ENCODE data around the gene OR8G1. TPM values are rescaled to one million over a fixed set of nuclear protein-coding genes. Genes with fewer than 3 reads are reported as not detected.

Gene OR8G1
- total and polyA plus RNA-seq, 9 of the 15 experiments (the other 6 are each of a cell fraction or from before 2014, with no cell fraction given): 0.03 to 1.4 (median 0.51) TPM; not detected in 1

DNA sequence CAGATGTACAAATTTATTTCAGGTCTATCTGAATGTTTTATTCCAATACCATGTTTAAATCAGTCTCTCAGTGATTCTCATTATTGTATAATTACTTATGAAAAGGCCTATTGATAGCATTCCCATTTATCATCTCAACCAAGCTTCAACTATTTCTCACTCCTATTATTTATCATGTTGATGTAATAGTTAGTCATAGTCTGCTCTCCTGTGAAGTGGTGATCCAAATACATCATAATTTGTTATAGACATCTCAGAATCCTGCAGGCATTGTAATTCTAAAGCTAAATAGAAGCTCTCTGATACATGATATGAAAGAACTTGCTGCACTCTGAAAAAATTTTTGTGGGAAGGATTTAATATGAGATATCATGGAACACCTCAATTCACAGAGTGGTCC is 21.8 kb upstream of the OR8G1 start:
- Histone ChIP-seq H3K9me3 (replicated peaks; ENCODE audit: control insufficient read depth, insufficient read depth, low read depth, low read length) (no peaks in the 10 kb centered on the region), H3K36me3 (ENCODE audit: control insufficient read depth, insufficient read depth, low read length) (no peaks in the 10 kb centered on the region), H3K27me3 (ENCODE audit: control insufficient read depth in 2 of 2, insufficient read depth in 2 of 2, low read length in 2 of 2) (no peaks in the 10 kb centered on the region), H3K4me2 (ENCODE audit: insufficient read depth, low read length) (no peak overlapping the region), H3K79me2 (ENCODE audit: control insufficient read depth, insufficient read depth, low read length) (peaks cover 14% of the 10 kb centered on the region; the same call in 1 of the 3 replicates), H3K4me3 (no peak overlapping the region), H3K9me1 (ENCODE audit: control insufficient read depth, insufficient read depth, low read length) (no peaks in the 10 kb centered on the region), H4K20me1 (replicated peaks; ENCODE audit: control insufficient read depth, insufficient read depth, low read length) (no peaks in the 10 kb centered on the region), H3K27ac (ENCODE audit: extremely low read depth, low read depth, low read length) (no peak overlapping the region), H3K9ac (ENCODE audit: insufficient read depth in 1 of 2, low read depth in 2 of 2, low read length in 2 of 2) (no peak overlapping the region), H2AFZ (ENCODE audit: low read depth, low read length) (no peak overlapping the region), H3K4me1 (replicated peaks in 1 of 2; ENCODE audit: control insufficient read depth in 2 of 2, insufficient read depth in 2 of 2, low read length in 2 of 2) (peaks cover under 1 to 6% of the 10 kb centered on the region in 2 experiments; a peak in 3 of 5 replicates)
- BruUV-seq (replicated peaks): no TSS peak
- ATAC-seq (no peak), DNase-seq (ENCODE audit: extremely low read depth in 1 of 4, low spot score in 3 of 4) (no peak), FAIRE-seq (no peak)
- intact Hi-C loops (cut with micrococcal nuclease): no loop called here
- in situ Hi-C loops (cut with MboI): no loop called here
- ChIA-PET CTCF (ENCODE audit: low intra/inter-chr PET ratio) (no interaction called here), POLR2A (interaction anchor here (1.4 kb wide), 1 partner anchor 12 kb away, joined by 6 read pairs; no protein-coding TSS in a partner anchor)
- no peak for TF ChIP-seq BCL6 (CRISPR knock-in tag; IDR thresholded peaks at IDR 0.05)
- no peak for TF ChIP-seq ZNF3 (CRISPR knock-in tag; IDR thresholded peaks at IDR 0.05)
- TF ChIP-seq MTA1 (IDR thresholded peaks at IDR 0.05; ENCODE audit: borderline replicate concordance): no peak
- TF ChIP-seq NFE2 (IDR thresholded peaks at IDR 0.05; ENCODE audit: low read depth): no peak
- no peak for TF ChIP-seq ELF4 (CRISPR knock-in tag; IDR thresholded peaks at IDR 0.05)

DNA sequence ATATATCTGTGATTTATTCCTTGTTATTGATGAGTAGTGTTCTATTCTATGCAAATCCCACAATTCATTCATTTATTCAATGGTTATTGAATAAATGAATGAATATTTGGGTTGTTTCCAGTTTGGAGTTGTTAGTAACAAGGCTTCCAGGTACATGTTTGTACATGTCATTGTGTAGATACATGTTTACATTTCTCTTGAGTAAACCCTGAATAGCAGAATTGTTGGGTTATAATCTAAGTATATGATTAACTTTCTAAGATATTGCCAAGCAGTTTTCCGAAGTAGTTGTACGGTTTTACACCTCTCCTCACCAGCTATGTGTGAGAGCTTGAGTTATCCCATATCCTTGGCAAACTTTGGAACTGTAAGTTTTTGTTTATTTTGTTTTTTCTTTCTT is 18.5 kb upstream of the OR8G1 start:
- no peak overlapping the region for H3K27ac ChIP-seq (ENCODE audit: extremely low read depth, low read depth, low read length)
- no peak for DNase-seq (ENCODE audit: extremely low read depth in 1 of 4, low spot score in 3 of 4)
- H3K9ac ChIP-seq (ENCODE audit: insufficient read depth in 1 of 2, low read depth in 2 of 2, low read length in 2 of 2): no peak overlapping the region
- POLR2A ChIA-PET: interaction anchor here (2.7 kb wide), 1 partner anchor 15 kb away, joined by 6 read pairs; no protein-coding TSS in a partner anchor
- in situ Hi-C loops (cut with MboI): no loop called here
- peaks cover 18% of the 10 kb centered on the region; the same call in 2 of the 3 replicates for H3K79me2 ChIP-seq (ENCODE audit: control insufficient read depth, insufficient read depth, low read length)
- BruUV-seq (replicated peaks): no TSS peak
- no peaks in the 10 kb centered on the region for H3K27me3 ChIP-seq (ENCODE audit: control insufficient read depth in 2 of 2, insufficient read depth in 2 of 2, low read length in 2 of 2)
- no peaks in the 10 kb centered on the region for H4K20me1 ChIP-seq (replicated peaks; ENCODE audit: control insufficient read depth, insufficient read depth, low read length)
- WGBS (ENCODE audit: insufficient coverage, low coverage, missing lambda C conversion rate): 92% methylated on average over 2 of the region's 2 CpGs
- H3K9me3 ChIP-seq (replicated peaks; ENCODE audit: control insufficient read depth, insufficient read depth, low read depth, low read length): no peaks in the 10 kb centered on the region
- no peak for ATAC-seq
- no peaks in the 10 kb centered on the region for H3K9me1 ChIP-seq (ENCODE audit: control insufficient read depth, insufficient read depth, low read length)
- peaks cover 6 to 20% of the 10 kb centered on the region in 2 experiments; a peak in 4 of 5 replicates for H3K4me1 ChIP-seq (replicated peaks in 1 of 2; ENCODE audit: control insufficient read depth in 2 of 2, insufficient read depth in 2 of 2, low read length in 2 of 2)
- no peak overlapping the region for H2AFZ ChIP-seq (ENCODE audit: low read depth, low read length)
- no peak overlapping the region for H3K4me3 ChIP-seq
- intact Hi-C loops (cut with micrococcal nuclease): no loop called here
- CTCF ChIA-PET (ENCODE audit: low intra/inter-chr PET ratio): no interaction called here
- no peaks in the 10 kb centered on the region for H3K36me3 ChIP-seq (ENCODE audit: control insufficient read depth, insufficient read depth, low read length)
- H3K4me2 ChIP-seq (ENCODE audit: insufficient read depth, low read length): no peak overlapping the region
- FAIRE-seq: no peak
- TF ChIP-seq, protein P1, sequence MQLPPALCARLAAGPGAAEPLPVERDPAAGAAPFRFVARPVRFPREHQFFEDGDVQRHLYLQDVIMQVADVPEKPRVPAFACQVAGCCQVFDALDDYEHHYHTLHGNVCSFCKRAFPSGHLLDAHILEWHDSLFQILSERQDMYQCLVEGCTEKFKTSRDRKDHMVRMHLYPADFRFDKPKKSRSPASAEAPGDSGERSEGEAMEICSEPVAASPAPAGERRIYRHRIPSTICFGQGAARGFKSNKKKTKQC (CRISPR knock-in tag; IDR thresholded peaks at IDR 0.05): no peak
- TF ChIP-seq ZBTB43 (CRISPR knock-in tag; IDR thresholded peaks at IDR 0.05): no peak
- no peak for TF ChIP-seq SAFB (IDR thresholded peaks at IDR 0.05; ENCODE audit: borderline replicate concordance, low read depth, low read length)
- TF ChIP-seq HLTF (IDR thresholded peaks at IDR 0.05): no peak
- TF ChIP-seq ZNF551 (CRISPR knock-in tag; IDR thresholded peaks at IDR 0.05): no peak
- TF ChIP-seq, protein P2, sequence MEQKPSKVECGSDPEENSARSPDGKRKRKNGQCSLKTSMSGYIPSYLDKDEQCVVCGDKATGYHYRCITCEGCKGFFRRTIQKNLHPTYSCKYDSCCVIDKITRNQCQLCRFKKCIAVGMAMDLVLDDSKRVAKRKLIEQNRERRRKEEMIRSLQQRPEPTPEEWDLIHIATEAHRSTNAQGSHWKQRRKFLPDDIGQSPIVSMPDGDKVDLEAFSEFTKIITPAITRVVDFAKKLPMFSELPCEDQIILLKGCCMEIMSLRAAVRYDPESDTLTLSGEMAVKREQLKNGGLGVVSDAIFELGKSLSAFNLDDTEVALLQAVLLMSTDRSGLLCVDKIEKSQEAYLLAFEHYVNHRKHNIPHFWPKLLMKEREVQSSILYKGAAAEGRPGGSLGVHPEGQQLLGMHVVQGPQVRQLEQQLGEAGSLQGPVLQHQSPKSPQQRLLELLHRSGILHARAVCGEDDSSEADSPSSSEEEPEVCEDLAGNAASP (IDR thresholded peaks at IDR 0.05): no peak
- no peak for TF ChIP-seq FOSL1 (tag; conservative IDR thresholded peaks at IDR 0.05)
- TF ChIP-seq, protein P3, sequence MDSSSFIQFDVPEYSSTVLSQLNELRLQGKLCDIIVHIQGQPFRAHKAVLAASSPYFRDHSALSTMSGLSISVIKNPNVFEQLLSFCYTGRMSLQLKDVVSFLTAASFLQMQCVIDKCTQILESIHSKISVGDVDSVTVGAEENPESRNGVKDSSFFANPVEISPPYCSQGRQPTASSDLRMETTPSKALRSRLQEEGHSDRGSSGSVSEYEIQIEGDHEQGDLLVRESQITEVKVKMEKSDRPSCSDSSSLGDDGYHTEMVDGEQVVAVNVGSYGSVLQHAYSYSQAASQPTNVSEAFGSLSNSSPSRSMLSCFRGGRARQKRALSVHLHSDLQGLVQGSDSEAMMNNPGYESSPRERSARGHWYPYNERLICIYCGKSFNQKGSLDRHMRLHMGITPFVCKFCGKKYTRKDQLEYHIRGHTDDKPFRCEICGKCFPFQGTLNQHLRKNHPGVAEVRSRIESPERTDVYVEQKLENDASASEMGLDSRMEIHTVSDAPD (CRISPR knock-in tag; IDR thresholded peaks at IDR 0.05): no peak
- no peak for TF ChIP-seq CC2D1A (IDR thresholded peaks at IDR 0.05)

All from K562 (cell line).